K562 (cell line): ENCODE measurements around the gene EXOC3.

Experiments
- CREM ChIP-seq: IDR thresholded peaks from 2 replicates; pipeline ENCODE4 v1.6.1; 2014; ENCODE audit warnings: antibody characterized with exemption, low read depth
- E2F1 ChIP-seq: sonication (generic); formaldehyde crosslinking; IDR thresholded peaks from 2 replicates; pipeline ENCODE4 v1.8.1; 2023; ENCODE audit warnings: mild to moderate bottlenecking, missing genetic modification reagents, moderate library complexity
- HNRNPLL ChIP-seq: fragments of 200-400 bp; formaldehyde crosslinking; IDR thresholded peaks from 2 replicates; pipeline ENCODE4 v1.6.1; 2017; ENCODE audit warnings: low read length, low read depth, mild to moderate bottlenecking; ENCODE audit not compliant: poor library complexity, severe bottlenecking
- STAT5B ChIP-seq: fragments of 250-450 bp; sonication (Bioruptor Pico); IDR thresholded peaks from 2 replicates; pipeline ENCODE4 v1.8.0; 2021; ENCODE audit warnings: mild to moderate bottlenecking, inconsistent platforms

- TF ChIP-seq E2F1 (CRISPR knock-in tag) (no peak), CREM (no peak), HNRNPLL (no peak), STAT5B (CRISPR knock-in tag) (no peak)
Observed at GRCh38 chr5:419970-420369, 23.0 kb upstream of the EXOC3 start.
